Endodermal cell (in vitro differentiated cells): ENCODE results near the gene APIP. TPM values are rescaled to one million over a fixed set of nuclear protein-coding genes. Genes with fewer than 3 reads are reported as not detected.
A peak's percentile ranks its signal among the peaks of the same experiment; 100 is the strongest.

ENCODE experiments used
- DNase-seq: peaks from one replicate; pipeline ENCODE4 v3.0.0-alpha.2; 2017
- H3K27ac ChIP-seq: 2 replicates; pipeline ENCODE4 v1.5.1; 2013; ENCODE audit warnings: mild to moderate bottlenecking, low read depth, low read length, moderate library complexity
- H3K27me3 ChIP-seq: 2 replicates; pipeline ENCODE4 v1.6.1; 2013; ENCODE audit warnings: mild to moderate bottlenecking, low read length, moderate library complexity; ENCODE audit not compliant: insufficient read depth, control insufficient read depth, poor library complexity, severe bottlenecking
- H3K36me3 ChIP-seq: 2 replicates; pipeline ENCODE4 v1.7.0; 2013; ENCODE audit warnings: mild to moderate bottlenecking, low read length, moderate library complexity; ENCODE audit not compliant: control insufficient read depth, insufficient read depth
- H3K4me1 ChIP-seq: one replicate; pipeline ENCODE4 v1.7.0; 2013; ENCODE audit warnings: low read length; ENCODE audit not compliant: control insufficient read depth, insufficient read depth
- H3K4me3 ChIP-seq: 2 replicates; pipeline ENCODE4 v1.5.1; 2013; ENCODE audit warnings: mild to moderate bottlenecking, low read length, moderate library complexity
- H3K9ac ChIP-seq: 2 replicates; pipeline ENCODE4 v1.6.1; 2013; ENCODE audit warnings: mild to moderate bottlenecking, low read length, moderate library complexity; ENCODE audit not compliant: poor library complexity, severe bottlenecking; ENCODE audit errors: extremely low read depth
- H3K9me3 ChIP-seq: 2 replicates; pipeline ENCODE4 v1.6.1; 2013; ENCODE audit warnings: mild to moderate bottlenecking, low read length, moderate library complexity; ENCODE audit not compliant: control insufficient read depth
- H3K27ac Mint-ChIP-seq: 2 replicates; pipeline ENCODE4 v1.8.0; 2020; ENCODE audit warnings: mixed read lengths
- H3K27me3 Mint-ChIP-seq: 2 replicates; pipeline ENCODE4 v1.8.0; 2021; ENCODE audit warnings: mild to moderate bottlenecking, mixed read lengths; ENCODE audit not compliant: insufficient read depth
- H3K36me3 Mint-ChIP-seq: 2 replicates; pipeline ENCODE4 v1.8.0; 2020; ENCODE audit warnings: low read depth, mixed read lengths
- H3K4me1 Mint-ChIP-seq: 2 replicates; pipeline ENCODE4 v1.8.0; 2020; ENCODE audit warnings: mixed read lengths
- H3K4me3 Mint-ChIP-seq: 2 replicates; pipeline ENCODE4 v1.8.0; 2020; ENCODE audit warnings: mild to moderate bottlenecking, moderate library complexity, mixed read lengths
- H3K9me3 Mint-ChIP-seq: 2 replicates; pipeline ENCODE4 v1.8.0; 2020; ENCODE audit warnings: mild to moderate bottlenecking, mixed read lengths
- WGBS, 2 experiments: methylation state at CpG; one replicate each; pipeline versions ENCODE4 v1.1.5 to v1.1.7; 2013; ENCODE audit warnings: missing lambda C conversion rate in 2 of 2, mixed read lengths in 1 of 2; ENCODE audit not compliant: insufficient coverage in 1 of 2, insufficient read length in 1 of 2; 5-methylcytosine and 5-hydroxymethylcytosine counted together
- total RNA-seq, 2 donors: library from RNA; stranded (reverse); fragmentation: NEBNext Ultra II Directional in 1 of 2; extraction: Animal tissue kit (Norgen Biotek cat#: 25700) in 1 of 2; gene quantifications; 2 replicates in 1 of 2; 3 replicates in 1 of 2; pipeline ENCODE4 v1.2.1, GENCODE V29; 2021
- TF ChIP-seq, protein P1 (sequence below): fragments of 200-600 bp; sonication (generic); conservative IDR thresholded peaks from 2 replicates; pipeline ENCODE4 v1.5.0; 2021; ENCODE audit warnings: antibody characterized with exemption, mild to moderate bottlenecking

Gene APIP
- total RNA-seq, 2 donors from 2014 or later: 31.8 to 46.2 TPM

DNA sequence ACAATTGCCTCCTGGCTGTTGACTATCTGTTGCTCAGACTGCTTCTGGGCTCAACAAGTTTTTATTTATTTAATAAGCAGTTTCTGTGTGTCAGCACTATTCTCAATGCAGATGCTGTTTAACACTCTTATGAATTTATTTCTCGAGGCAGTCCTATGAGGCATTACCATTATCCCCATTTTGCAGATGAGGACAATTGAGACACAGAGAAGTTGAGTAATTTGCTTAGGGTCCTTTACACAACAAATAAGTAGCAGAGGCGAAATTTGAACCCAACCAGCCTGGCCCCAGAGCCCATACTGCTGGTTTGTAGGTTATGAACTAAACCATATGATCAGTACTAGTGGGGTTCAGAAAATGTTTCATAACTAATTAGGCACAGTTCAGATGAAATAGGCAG, 58.7 kb downstream of the APIP start:
- no peaks in the 10 kb centered on the region for H3K9me3 ChIP-seq
- no peak overlapping the region for H3K4me3 ChIP-seq
- no peaks in the 10 kb centered on the region for H3K36me3 ChIP-seq
- Mint-ChIP-seq H3K27ac (no peak overlapping the region), H3K4me3 (no peak overlapping the region), H3K27me3 (no peaks in the 10 kb centered on the region), H3K9me3 (no peaks in the 10 kb centered on the region), H3K36me3 (peaks cover 16% of the 10 kb centered on the region), H3K4me1 (peaks cover 24% of the 10 kb centered on the region)
- H3K4me1 ChIP-seq: peaks cover 13% of the 10 kb centered on the region
- no peak for DNase-seq
- no peaks in the 10 kb centered on the region for H3K27me3 ChIP-seq
- H3K9ac ChIP-seq: no peak overlapping the region
- TF ChIP-seq, protein P1, sequence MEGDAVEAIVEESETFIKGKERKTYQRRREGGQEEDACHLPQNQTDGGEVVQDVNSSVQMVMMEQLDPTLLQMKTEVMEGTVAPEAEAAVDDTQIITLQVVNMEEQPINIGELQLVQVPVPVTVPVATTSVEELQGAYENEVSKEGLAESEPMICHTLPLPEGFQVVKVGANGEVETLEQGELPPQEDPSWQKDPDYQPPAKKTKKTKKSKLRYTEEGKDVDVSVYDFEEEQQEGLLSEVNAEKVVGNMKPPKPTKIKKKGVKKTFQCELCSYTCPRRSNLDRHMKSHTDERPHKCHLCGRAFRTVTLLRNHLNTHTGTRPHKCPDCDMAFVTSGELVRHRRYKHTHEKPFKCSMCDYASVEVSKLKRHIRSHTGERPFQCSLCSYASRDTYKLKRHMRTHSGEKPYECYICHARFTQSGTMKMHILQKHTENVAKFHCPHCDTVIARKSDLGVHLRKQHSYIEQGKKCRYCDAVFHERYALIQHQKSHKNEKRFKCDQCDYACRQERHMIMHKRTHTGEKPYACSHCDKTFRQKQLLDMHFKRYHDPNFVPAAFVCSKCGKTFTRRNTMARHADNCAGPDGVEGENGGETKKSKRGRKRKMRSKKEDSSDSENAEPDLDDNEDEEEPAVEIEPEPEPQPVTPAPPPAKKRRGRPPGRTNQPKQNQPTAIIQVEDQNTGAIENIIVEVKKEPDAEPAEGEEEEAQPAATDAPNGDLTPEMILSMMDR: no peak
- WGBS, 2 experiments: 75 to 77% methylated on average over 2 of the region's 2 CpGs
- no peak overlapping the region for H3K27ac ChIP-seq

- peaks cover 13% of the 10 kb centered on the region for H3K4me1 ChIP-seq
- peaks cover 17% of the 10 kb centered on the region for H3K36me3 Mint-ChIP-seq
- no peak overlapping the region for H3K27ac Mint-ChIP-seq
- no peak for DNase-seq
- peaks cover 24% of the 10 kb centered on the region for H3K4me1 Mint-ChIP-seq
- no peaks in the 10 kb centered on the region for H3K9me3 ChIP-seq
- no peaks in the 10 kb centered on the region for H3K27me3 ChIP-seq
- WGBS, 2 experiments: 97 to 100% methylated on average over 1 of the region's 1 CpG
- TF ChIP-seq, protein P1: no peak
- no peak overlapping the region for H3K27ac ChIP-seq
- H3K9ac ChIP-seq: no peak overlapping the region
- no peak overlapping the region for H3K4me3 Mint-ChIP-seq
- no peak overlapping the region for H3K4me3 ChIP-seq
- H3K9me3 Mint-ChIP-seq: peaks cover 3% of the 10 kb centered on the region
- H3K27me3 Mint-ChIP-seq: peaks cover 1% of the 10 kb centered on the region
- no peaks in the 10 kb centered on the region for H3K36me3 ChIP-seq
Observed at GRCh38 chr11:34856251-34856650, 59.9 kb downstream of the APIP start.

- Histone ChIP-seq H3K27me3 (no peaks in the 10 kb centered on the region), H3K9ac (no peak overlapping the region), H3K4me1 (peaks cover 14% of the 10 kb centered on the region), H3K4me3 (no peak overlapping the region), H3K36me3 (no peaks in the 10 kb centered on the region), H3K9me3 (no peaks in the 10 kb centered on the region), H3K27ac (no peak overlapping the region)
- H3K27me3 Mint-ChIP-seq: peaks cover 2% of the 10 kb centered on the region
- WGBS, 2 experiments: 79 to 90% methylated on average over 2 to 3 of the region's 3 CpGs
- H3K4me1 Mint-ChIP-seq: peaks cover 25% of the 10 kb centered on the region
- DNase-seq: peak; percentile 22
- TF ChIP-seq, protein P1: peak; percentile 48
- H3K9me3 Mint-ChIP-seq: peaks cover 3% of the 10 kb centered on the region
- H3K36me3 Mint-ChIP-seq: peaks cover 17% of the 10 kb centered on the region
- no peak overlapping the region for H3K4me3 Mint-ChIP-seq
- no peak overlapping the region for H3K27ac Mint-ChIP-seq
Observed at GRCh38 chr11:34855754-34856095, 60.5 kb downstream of the APIP start.
